OCI-LY7 (cell line): ENCODE data around the gene IER3.

ENCODE experiments used
- CTCF ChIP-seq: fragments of 200-600 bp; sonication (generic); conservative IDR thresholded peaks from 2 replicates; pipeline ENCODE4 v1.5.1; 2014; ENCODE audit warnings: mild to moderate bottlenecking, antibody characterized with exemption, low read length, moderate library complexity, mixed read lengths
- EZH2phosphoT487 ChIP-seq: fragments of 200-600 bp; sonication (generic); IDR thresholded peaks from 2 replicates; pipeline ENCODE4 v1.6.1; 2018; ENCODE audit warnings: low read depth, borderline replicate concordance, mild to moderate bottlenecking, mixed run types, antibody characterized with exemption, low read length, moderate library complexity, mixed read lengths

- no peak for TF ChIP-seq CTCF
- TF ChIP-seq EZH2phosphoT487 = no peak
Measured at GRCh38 chr6:30705620-30706019, 38.7 kb downstream of the IER3 start.
